Measurements from ENCODE around the gene GPR63. TPM values are rescaled to one million over a fixed set of nuclear protein-coding genes. Genes with fewer than 3 reads are reported as not detected.

GPR63 gene
- total RNA-seq, 1 donor from 2014 or later, result 0.40 TPM

GRCh38 chr6:96832780-96833179 is 4.5 kb downstream of the GPR63 start:
- no peak for ATAC-seq (ENCODE audit: poor library complexity)
- DNase-seq, result no peak
- intact Hi-C loops (cut with DNase I), result no loop called here

- intact Hi-C loops (cut with DNase I), result no loop called here
- no peak for ATAC-seq (ENCODE audit: poor library complexity)
- DNase-seq, result no peak
These were observed 10.4 kb downstream of the GPR63 start for GRCh38 chr6:96826865-96827264.

- no peak for ATAC-seq (ENCODE audit: poor library complexity)
- intact Hi-C loops (cut with DNase I), result no loop called here
- DNase-seq, result no peak
These were observed 13.5 kb downstream of the GPR63 start for GRCh38 chr6:96823743-96824142.

- intact Hi-C loops (cut with DNase I), result no loop called here
- ATAC-seq (ENCODE audit: poor library complexity) (no peak), DNase-seq (no peak)
These were observed 16.2 kb downstream of the GPR63 start for GRCh38 chr6:96821034-96821433.

GRCh38 chr6:96816301-96816817 is 20.9 kb downstream of the GPR63 start:
- ATAC-seq (ENCODE audit: poor library complexity), result no peak
- intact Hi-C loops (cut with DNase I), result no loop called here
- DNase-seq, result no peak

- intact Hi-C loops (cut with DNase I), result no loop called here
- no peak for DNase-seq
- no peak for ATAC-seq (ENCODE audit: poor library complexity)
These were observed 22.7 kb downstream of the GPR63 start for GRCh38 chr6:96814625-96815024.

GRCh38 chr6:96812077-96812703 is 25.1 kb downstream of the GPR63 start:
- DNase-seq, result no peak
- ATAC-seq (ENCODE audit: poor library complexity), result no peak
- intact Hi-C loops (cut with DNase I), result no loop called here

GRCh38 chr6:96811670-96812069 is 25.6 kb downstream of the GPR63 start:
- DNase-seq (no peak), ATAC-seq (ENCODE audit: poor library complexity) (no peak)

GRCh38 chr6:96811136-96811535 is 26.1 kb downstream of the GPR63 start:
- intact Hi-C loops (cut with DNase I), result no loop called here
- ATAC-seq (ENCODE audit: poor library complexity), result no peak
- DNase-seq, result no peak

More at GRCh38 chr6:96811670-96812069, 25.6 kb downstream of the GPR63 start:
- intact Hi-C loops (cut with DNase I), result no loop called here

- ATAC-seq (ENCODE audit: poor library complexity) (no peak), DNase-seq (no peak)
- intact Hi-C loops (cut with DNase I), result no loop called here
These were observed 28.2 kb downstream of the GPR63 start for GRCh38 chr6:96809119-96809518.

GRCh38 chr6:96803106-96803481 is 34.2 kb downstream of the GPR63 start:
- DNase-seq (no peak), ATAC-seq (ENCODE audit: poor library complexity) (no peak)
- intact Hi-C loops (cut with DNase I), result no loop called here

GRCh38 chr6:96795481-96795880 is 41.8 kb downstream of the GPR63 start:
- intact Hi-C loops (cut with DNase I), result no loop called here
- ATAC-seq (ENCODE audit: poor library complexity), result no peak
- no peak for DNase-seq

- intact Hi-C loops (cut with DNase I), result no loop called here
- ATAC-seq (ENCODE audit: poor library complexity) (no peak), DNase-seq (no peak)
These were observed 42.3 kb downstream of the GPR63 start for GRCh38 chr6:96794980-96795379.

GRCh38 chr6:96792561-96793190 is 44.6 kb downstream of the GPR63 start:
- no peak for ATAC-seq (ENCODE audit: poor library complexity)

GRCh38 chr6:96789871-96790270 is 47.4 kb downstream of the GPR63 start:
- no peak for ATAC-seq (ENCODE audit: poor library complexity)
- DNase-seq, result no peak
- intact Hi-C loops (cut with DNase I), result no loop called here

More at GRCh38 chr6:96792561-96793190, 44.6 kb downstream of the GPR63 start:
- DNase-seq, result no peak
- intact Hi-C loops (cut with DNase I), result no loop called here

- DNase-seq (no peak), ATAC-seq (ENCODE audit: poor library complexity) (no peak)
- intact Hi-C loops (cut with DNase I), result no loop called here
These were observed 49.3 kb downstream of the GPR63 start for GRCh38 chr6:96787846-96788580.

GRCh38 chr6:96786336-96786735 is 50.9 kb downstream of the GPR63 start:
- no peak for DNase-seq
- no peak for ATAC-seq (ENCODE audit: poor library complexity)
- intact Hi-C loops (cut with DNase I), result no loop called here

- DNase-seq, result no peak
- no peak for ATAC-seq (ENCODE audit: poor library complexity)
- intact Hi-C loops (cut with DNase I), result no loop called here
These were observed 52.6 kb downstream of the GPR63 start for GRCh38 chr6:96784650-96785049.

- intact Hi-C loops (cut with DNase I), result no loop called here
- ATAC-seq (ENCODE audit: poor library complexity), result no peak
- DNase-seq, result no peak
These were observed 54.0 kb downstream of the GPR63 start for GRCh38 chr6:96783307-96783706.

- DNase-seq (no peak), ATAC-seq (ENCODE audit: poor library complexity) (no peak)
- intact Hi-C loops (cut with DNase I), result no loop called here
These were observed 55.7 kb downstream of the GPR63 start for GRCh38 chr6:96781557-96781956.

Measured in Right ventricle myocardium superior (tissue), 1 donor.